Breast epithelium (tissue), 4 donors: Measurements from ENCODE around the gene FTCD. TPM values are rescaled to one million over a fixed set of nuclear protein-coding genes. Genes with fewer than 3 reads are reported as not detected.

Experiments used
- DNase-seq, 2 donors: peaks; one replicate each; pipeline ENCODE4 v3.0.0-alpha.2; 2019; ENCODE audit warnings: low spot score in 2 of 2
- H3K27ac ChIP-seq, 2 donors: fragments of 200-600 bp; sonication (generic) in 1 of 2; one replicate each; pipeline ENCODE4 v1.5.1; 2016 to 2019; ENCODE audit warnings: mild to moderate bottlenecking in 1 of 2
- H3K27me3 ChIP-seq, 2 donors: fragments of 200-600 bp; sonication (generic) in 1 of 2; one replicate each; pipeline versions ENCODE4 v1.5.1 to v1.6.0; 2017 to 2019; ENCODE audit warnings: control low read depth in 1 of 2, mild to moderate bottlenecking in 1 of 2
- H3K36me3 ChIP-seq: fragments of 200-600 bp; one replicate; pipeline ENCODE4 v1.5.1; 2019
- H3K4me1 ChIP-seq, 2 donors: fragments of 200-600 bp; sonication (generic); one replicate each; pipeline ENCODE4 v1.5.1; 2016 to 2019; ENCODE audit warnings: control low read depth in 1 of 2
- H3K4me3 ChIP-seq, 3 donors: fragments of 200-600 bp; sonication (generic); 1 replicate in 2 of 3; 2 replicates in 1 of 3; pipeline ENCODE4 v1.5.1; 2016 to 2019; ENCODE audit warnings: mild to moderate bottlenecking in 3 of 3, moderate library complexity in 2 of 3
- H3K9me3 ChIP-seq, 2 donors: fragments of 200-600 bp; sonication (generic) in 1 of 2; one replicate each; pipeline ENCODE4 v1.5.1; 2016 to 2019; ENCODE audit warnings: control low read depth in 1 of 2
- CTCF ChIP-seq, 3 donors: fragments of 450-650 bp; IDR thresholded peaks; one replicate each; pipeline ENCODE4 v1.5.1; 2016 to 2017; ENCODE audit warnings: antibody characterized with exemption in 3 of 3, mild to moderate bottlenecking in 3 of 3, moderate library complexity in 3 of 3
- POLR2A ChIP-seq: fragments of 450-650 bp; IDR thresholded peaks from one replicate; pipeline ENCODE4 v1.6.1; 2016; ENCODE audit warnings: antibody characterized with exemption, mild to moderate bottlenecking, moderate library complexity
- POLR2AphosphoS5 ChIP-seq, 3 donors: sonication (generic); formaldehyde crosslinking; IDR thresholded peaks; one replicate each; pipeline ENCODE4 v1.6.1; 2017; ENCODE audit warnings: antibody characterized with exemption in 3 of 3
- intact Hi-C: fragments of 100-400 bp; cut with DNase I; formaldehyde crosslinking; loops from one replicate; pipeline ENCODE4 v1.15.1; 2023; ENCODE audit warnings: low total_unique reads
- total RNA-seq, 3 donors: library from RNA; depleted of rRNA; stranded (reverse); fragments of >200 nt; gene quantifications; one replicate each; pipeline ENCODE4 v1.1.0, GENCODE V29; 2016

The FTCD gene
- total RNA-seq, 3 donors from 2014 or later, result 0.59 TPM; not detected in 2

GRCh38 chr21:46153247-46154154, 1.9 kb downstream of the FTCD start:
- no peak overlapping the region for H3K27ac ChIP-seq
- no peaks in the 10 kb centered on the region for H3K9me3 ChIP-seq
- intact Hi-C loops, result no loop called here
- peak overlapping the region in 2 of 3 donors; percentile 35 to 56 for H3K4me3 ChIP-seq
- no peaks in the 10 kb centered on the region for H3K4me1 ChIP-seq
- DNase-seq, result peak in 1 of 2 donors; percentile 72
- no peaks in the 10 kb centered on the region for H3K36me3 ChIP-seq
- H3K27me3 ChIP-seq, result no peaks in the 10 kb centered on the region
- TF ChIP-seq CTCF (IDR thresholded peaks at IDR 0.05) (peak; percentile 33 to 71 (median 66)), POLR2AphosphoS5 (IDR thresholded peaks at IDR 0.05) (no peak)

- Histone ChIP-seq H3K36me3 (no peaks in the 10 kb centered on the region), H3K4me3 (peak overlapping the region in 2 of 3 donors; percentile 35 to 56), H3K4me1 (no peaks in the 10 kb centered on the region), H3K9me3 (no peaks in the 10 kb centered on the region), H3K27me3 (no peaks in the 10 kb centered on the region), H3K27ac (no peak overlapping the region)
- intact Hi-C loops, result no loop called here
- DNase-seq, result peak in 1 of 2 donors; percentile 47
- no peak for TF ChIP-seq POLR2AphosphoS5 (IDR thresholded peaks at IDR 0.05)
- TF ChIP-seq CTCF (IDR thresholded peaks at IDR 0.05), result no peak
- no peak for TF ChIP-seq POLR2A
Observed at GRCh38 chr21:46152927-46153246, 2.5 kb downstream of the FTCD start.

- intact Hi-C loops, result no loop called here
Observed at GRCh38 chr21:46151989-46152926, 3.1 kb downstream of the FTCD start.

GRCh38 chr21:46151261-46151988, 4.0 kb downstream of the FTCD start:
- H3K27ac ChIP-seq, result no peak overlapping the region
- DNase-seq, result peak in 1 of 2 donors; percentile 51
- H3K4me3 ChIP-seq, result no peak overlapping the region
- intact Hi-C loops, result no loop called here
- TF ChIP-seq POLR2A (no peak), CTCF (IDR thresholded peaks at IDR 0.05) (no peak), POLR2AphosphoS5 (IDR thresholded peaks at IDR 0.05) (no peak)
- H3K4me1 ChIP-seq, result no peaks in the 10 kb centered on the region
- no peaks in the 10 kb centered on the region for H3K27me3 ChIP-seq
- H3K9me3 ChIP-seq, result no peaks in the 10 kb centered on the region
- H3K36me3 ChIP-seq, result no peaks in the 10 kb centered on the region

More at GRCh38 chr21:46151989-46152926, 3.1 kb downstream of the FTCD start:
- Histone ChIP-seq H3K4me3 (peak overlapping the region in 2 of 3 donors; percentile 35 to 56), H3K36me3 (no peaks in the 10 kb centered on the region), H3K27me3 (no peaks in the 10 kb centered on the region), H3K4me1 (no peaks in the 10 kb centered on the region), H3K27ac (no peak overlapping the region), H3K9me3 (no peaks in the 10 kb centered on the region)
- peak in 1 of 2 donors; percentile 30 for DNase-seq
- TF ChIP-seq POLR2AphosphoS5 (IDR thresholded peaks at IDR 0.05) (no peak), POLR2A (no peak), CTCF (IDR thresholded peaks at IDR 0.05) (no peak)
